HG02870 (cell line): ENCODE results near the gene NCBP3.

Experiments used
- ATAC-seq: cut with Tn5 transposase; IDR thresholded peaks from one replicate; pipeline ENCODE4 v1.9.1; 2021; ENCODE audit warnings: mild to moderate bottlenecking, moderate library complexity; ENCODE audit not compliant: unreplicated experiment

The NCBP3 gene

GRCh38 chr17:3813171-3813570 lies 32.9 kb downstream of the NCBP3 start:
- no peak for ATAC-seq

GRCh38 chr17:3812771-3813170 lies 33.3 kb downstream of the NCBP3 start:
- ATAC-seq = no peak

DNA sequence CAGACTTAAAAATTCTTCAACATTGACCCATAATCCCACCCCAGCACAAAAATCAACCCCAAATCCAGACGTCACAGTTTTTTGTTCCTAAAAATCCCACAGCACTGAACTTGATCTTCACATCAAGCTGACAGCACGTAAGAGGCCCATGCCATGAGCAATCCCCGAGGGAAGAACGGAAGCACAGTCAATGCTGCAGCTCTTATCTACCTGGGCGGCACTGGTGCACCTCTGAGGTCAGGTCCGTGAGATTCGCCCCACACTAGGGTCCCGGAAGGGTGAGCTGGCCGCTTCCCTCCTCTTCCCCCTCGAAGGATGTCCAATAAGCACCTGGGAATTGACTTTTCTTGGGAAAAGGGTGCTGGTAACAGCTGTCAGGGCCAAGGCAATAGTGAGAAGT lies 33.8 kb downstream of the NCBP3 start:
- no peak for ATAC-seq

DNA sequence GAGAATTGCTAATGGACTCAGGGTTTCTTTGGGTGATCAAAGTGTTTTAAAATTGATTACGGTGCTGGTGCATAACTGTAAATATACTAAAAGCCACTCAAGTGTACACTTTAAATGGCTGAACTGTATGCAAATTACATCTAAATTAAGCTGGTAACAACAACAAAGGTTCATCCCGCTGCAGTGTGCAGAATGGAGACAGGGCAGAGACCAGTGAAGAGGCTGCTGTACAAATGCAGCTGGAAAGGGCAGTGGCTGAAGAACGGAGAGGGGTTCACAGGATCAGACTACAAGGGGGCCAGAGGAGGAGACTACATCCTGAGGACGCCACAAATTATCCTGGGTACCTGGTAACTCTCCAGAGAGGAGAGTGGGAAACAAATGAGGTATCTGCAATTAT lies 36.0 kb downstream of the NCBP3 start:
- ATAC-seq = no peak

DNA sequence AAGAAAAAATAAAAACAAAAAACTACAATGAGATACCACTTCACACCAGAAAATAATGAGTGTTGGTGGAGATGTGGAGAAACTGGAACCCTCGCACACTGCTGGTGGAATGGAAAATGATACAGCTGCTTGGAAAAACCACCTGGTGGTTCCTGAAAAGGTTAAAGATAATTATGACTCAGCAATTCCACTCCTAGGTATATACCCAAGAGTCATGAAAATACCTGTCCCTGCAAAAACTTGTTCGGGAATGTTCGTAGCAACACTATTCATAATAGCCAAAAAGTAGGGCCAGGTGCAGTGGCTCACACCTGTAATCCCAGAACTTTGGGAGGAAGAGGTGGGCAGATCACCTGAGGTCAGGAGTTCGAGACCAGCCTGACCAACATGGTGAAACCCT lies 36.9 kb downstream of the NCBP3 start:
- no peak for ATAC-seq

DNA sequence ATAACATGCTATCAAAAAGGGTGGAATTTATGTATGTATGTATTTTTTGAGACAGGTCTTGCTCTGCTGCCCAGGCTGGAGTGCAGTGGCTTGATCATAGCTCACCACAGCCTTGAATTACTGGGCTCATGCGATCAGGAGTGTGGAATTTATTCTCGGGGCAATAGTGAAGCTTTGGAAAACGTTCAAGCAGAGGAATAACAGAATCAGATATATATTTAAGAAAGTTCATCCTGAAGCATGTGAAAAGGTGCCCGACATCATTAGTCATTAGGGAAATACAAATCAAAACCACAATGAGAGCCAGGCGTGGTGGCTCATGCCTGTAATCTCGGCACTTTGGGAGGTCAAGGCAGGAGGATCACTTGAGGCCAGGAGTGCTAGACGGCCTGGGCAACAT lies 37.3 kb downstream of the NCBP3 start:
- no peak for ATAC-seq

DNA sequence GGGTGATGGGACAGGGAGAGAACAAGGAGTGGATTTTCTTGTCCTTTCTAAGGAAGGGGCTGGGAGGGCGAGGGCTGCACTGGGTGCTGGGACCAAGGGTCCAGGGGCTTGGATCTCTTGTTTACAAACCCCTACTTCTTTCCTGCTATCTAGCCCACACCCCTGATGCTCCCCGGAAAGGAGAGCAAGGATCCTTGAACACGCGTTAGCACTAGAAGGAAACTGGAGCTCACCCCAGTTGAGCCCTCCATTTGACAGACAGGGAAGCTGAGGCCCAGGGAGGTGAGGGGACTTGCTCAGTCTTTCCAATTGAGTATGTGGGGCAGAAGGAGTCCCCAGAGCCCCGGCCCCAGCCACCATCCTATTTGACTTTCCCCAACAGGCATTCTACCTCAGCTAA lies 40.5 kb downstream of the NCBP3 start:
- ATAC-seq = no peak

- no peak for ATAC-seq
Measured at GRCh38 chr17:3804503-3804931, 41.5 kb downstream of the NCBP3 start.

GRCh38 chr17:3803308-3803640 lies 42.8 kb downstream of the NCBP3 start:
- no peak for ATAC-seq

- no peak for ATAC-seq
Measured at GRCh38 chr17:3802461-3803307, 43.4 kb downstream of the NCBP3 start.

- no peak for ATAC-seq
Measured at GRCh38 chr17:3801792-3802191, 44.3 kb downstream of the NCBP3 start.

DNA sequence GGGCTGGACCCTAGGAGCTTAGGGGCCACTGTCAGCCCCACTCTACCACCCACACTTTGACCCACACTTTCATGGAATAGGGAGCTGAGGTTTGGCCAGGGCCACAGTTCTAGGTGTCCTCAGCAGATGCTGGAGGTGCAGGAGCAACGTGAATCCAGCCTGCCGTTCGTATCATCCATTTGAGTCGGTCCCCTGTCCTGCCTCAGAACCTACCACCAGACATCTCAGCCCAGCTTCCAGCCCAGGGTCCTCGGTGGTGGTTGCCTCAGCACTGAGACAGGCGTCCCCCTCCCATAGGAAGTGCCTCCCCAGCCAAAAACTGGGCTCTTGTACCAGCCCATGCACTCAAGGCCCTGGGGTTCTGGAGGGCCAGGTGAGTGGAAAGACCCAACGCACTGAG lies 44.7 kb downstream of the NCBP3 start:
- no peak for ATAC-seq

DNA sequence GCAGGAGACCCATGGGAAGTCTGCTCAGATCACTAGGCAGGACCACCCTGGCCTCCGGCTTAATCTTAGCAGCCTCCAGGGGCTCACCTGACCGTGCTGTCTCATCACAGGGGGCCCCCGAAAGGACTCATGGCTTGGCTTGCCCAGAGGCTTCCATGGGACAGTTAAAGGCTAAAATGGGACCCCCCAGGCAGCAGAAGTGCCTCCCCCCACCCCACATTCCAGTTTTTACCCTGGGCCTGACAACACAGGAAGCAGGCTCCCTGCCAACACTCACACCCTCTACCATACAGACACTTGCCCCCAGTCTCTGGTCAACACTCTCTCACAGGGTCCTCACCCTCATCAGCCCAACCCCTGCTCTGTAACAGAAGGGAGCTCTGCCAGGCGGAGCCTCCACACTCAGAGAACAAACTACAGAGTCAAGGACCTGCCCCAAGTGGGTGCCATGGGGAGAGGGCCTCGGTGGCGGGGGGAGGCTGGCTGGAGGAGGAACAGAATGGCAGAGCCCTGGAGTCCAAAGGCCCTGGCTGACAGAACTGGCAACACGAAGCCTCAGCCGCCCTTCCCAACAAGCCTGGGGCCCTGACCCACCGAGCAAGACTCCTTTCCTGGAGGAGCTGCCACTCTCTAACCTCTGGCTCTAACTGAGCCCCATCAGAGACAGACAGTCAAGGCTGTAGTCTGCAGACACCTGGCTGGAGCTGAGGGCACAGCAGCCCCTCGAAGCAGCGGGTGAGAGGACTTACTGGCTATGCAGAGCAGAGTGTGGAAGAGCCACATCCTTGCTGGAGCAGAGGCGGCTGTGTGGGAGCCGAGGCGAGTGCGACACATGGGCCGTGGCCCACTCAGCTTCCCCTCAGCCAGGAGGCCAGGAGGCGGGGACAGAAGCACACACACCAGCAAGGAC lies 45.4 kb downstream of the NCBP3 start, which contains the start of gene ITGAE:
TSS of gene ITGAE (minus strand) at position 827 of the 910 bp plus-strand sequence. CDS start at position 783, 44 bp downstream.
- ATAC-seq = no peak

GRCh38 chr17:3799181-3799945 lies 46.7 kb downstream of the NCBP3 start:
- ATAC-seq = no peak

DNA sequence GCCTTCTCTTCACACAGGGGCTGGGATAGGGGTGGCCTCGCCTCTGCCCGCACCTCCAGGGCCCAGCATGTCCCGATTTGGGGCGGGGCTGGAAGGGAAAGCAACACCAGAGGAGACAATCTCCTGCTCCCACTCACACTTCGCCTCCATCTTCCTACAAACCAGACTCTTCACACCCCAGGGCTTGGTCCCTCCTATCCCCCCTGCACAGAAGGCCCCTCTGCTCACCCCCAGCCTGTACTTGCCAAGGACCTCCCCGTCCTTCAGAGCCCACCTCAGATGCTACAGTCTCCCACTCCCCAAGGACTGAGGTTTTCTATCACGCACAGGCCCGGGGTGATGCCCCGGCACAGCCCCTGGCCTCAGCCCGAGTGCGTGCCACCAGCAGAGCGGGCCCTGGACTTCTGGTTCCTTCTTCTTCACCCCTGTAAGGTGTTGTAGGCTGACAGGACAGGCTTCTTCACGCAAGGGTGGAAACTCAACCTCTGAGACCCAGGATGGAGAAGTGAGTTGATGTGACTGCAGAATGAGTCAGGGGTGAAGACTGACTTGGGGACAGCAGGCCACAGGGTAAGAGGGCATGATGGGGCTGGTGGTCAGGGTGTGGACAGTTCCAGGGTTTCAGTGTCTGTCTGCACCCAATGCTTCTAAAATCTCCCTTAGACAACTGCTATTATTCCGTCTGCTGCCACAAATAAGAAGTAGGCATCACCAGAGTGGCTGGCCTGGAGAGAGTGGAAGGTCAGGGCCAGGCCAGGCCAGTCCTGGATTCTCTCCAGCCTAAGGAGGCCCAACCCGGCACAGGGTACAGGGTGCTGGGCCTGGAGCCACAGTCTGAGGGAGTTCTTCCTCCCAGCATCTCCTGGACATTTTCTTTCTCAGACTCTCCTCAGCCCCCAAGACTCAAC lies 47.5 kb downstream of the NCBP3 start:
- no peak for ATAC-seq

DNA sequence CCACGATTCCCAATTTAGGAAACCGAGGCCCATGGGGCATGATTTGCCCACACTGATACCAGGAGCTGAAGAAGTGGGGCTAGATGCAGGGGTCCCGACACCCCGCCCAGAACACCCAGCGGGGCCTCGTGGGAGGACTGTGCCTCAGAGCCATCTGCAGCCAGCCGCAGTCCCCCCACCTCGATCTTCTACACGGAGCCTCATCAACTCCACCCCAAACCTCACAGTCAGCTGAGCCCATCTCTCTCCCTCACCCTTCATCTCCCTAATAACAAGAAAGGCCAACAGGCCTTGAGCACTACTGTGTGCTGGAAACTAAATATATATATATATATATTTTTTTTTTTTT lies 49.2 kb downstream of the NCBP3 start:
- peak; percentile 22 for ATAC-seq

- ATAC-seq = peak; percentile 75
Measured at GRCh38 chr17:3796110-3796821, 49.8 kb downstream of the NCBP3 start.

DNA sequence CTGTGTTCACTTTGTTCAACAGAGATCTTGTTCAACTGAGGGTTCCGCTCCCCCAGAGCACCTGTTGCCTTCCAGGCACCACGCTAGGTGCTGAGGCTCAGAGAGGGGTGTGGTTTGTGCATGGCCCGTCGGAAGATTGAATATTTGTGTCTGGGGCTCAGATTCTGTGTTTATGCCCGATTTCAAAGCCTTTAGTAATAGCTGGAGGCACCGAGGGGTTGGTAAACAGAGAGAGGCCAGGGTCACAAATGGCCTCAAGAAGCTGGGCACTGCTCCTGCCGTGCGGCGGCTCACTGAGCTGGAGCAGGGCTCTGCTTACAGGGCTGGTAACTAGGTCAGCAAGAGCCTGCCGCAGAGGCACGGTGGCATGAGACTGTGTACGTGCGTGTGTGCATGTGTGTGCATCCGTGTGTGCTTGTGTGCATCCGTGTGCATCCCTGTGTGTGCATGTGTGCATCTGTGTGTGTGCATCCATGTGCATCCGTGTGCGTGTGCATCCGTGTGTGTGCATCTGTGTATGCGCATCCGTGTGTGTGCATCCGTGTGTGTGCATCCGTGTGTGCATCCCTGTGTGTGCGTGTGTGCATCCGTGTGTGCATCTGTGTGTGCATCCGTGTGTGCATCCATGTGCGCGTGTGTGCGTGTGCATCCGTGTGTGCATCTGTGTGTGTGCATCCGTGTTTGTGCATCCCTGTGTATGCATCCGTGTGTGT lies 50.5 kb downstream of the NCBP3 start:
- no peak for ATAC-seq
